Measurements from ENCODE around the gene STAT6.

Gene STAT6, protein sequence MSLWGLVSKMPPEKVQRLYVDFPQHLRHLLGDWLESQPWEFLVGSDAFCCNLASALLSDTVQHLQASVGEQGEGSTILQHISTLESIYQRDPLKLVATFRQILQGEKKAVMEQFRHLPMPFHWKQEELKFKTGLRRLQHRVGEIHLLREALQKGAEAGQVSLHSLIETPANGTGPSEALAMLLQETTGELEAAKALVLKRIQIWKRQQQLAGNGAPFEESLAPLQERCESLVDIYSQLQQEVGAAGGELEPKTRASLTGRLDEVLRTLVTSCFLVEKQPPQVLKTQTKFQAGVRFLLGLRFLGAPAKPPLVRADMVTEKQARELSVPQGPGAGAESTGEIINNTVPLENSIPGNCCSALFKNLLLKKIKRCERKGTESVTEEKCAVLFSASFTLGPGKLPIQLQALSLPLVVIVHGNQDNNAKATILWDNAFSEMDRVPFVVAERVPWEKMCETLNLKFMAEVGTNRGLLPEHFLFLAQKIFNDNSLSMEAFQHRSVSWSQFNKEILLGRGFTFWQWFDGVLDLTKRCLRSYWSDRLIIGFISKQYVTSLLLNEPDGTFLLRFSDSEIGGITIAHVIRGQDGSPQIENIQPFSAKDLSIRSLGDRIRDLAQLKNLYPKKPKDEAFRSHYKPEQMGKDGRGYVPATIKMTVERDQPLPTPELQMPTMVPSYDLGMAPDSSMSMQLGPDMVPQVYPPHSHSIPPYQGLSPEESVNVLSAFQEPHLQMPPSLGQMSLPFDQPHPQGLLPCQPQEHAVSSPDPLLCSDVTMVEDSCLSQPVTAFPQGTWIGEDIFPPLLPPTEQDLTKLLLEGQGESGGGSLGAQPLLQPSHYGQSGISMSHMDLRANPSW

DNA sequence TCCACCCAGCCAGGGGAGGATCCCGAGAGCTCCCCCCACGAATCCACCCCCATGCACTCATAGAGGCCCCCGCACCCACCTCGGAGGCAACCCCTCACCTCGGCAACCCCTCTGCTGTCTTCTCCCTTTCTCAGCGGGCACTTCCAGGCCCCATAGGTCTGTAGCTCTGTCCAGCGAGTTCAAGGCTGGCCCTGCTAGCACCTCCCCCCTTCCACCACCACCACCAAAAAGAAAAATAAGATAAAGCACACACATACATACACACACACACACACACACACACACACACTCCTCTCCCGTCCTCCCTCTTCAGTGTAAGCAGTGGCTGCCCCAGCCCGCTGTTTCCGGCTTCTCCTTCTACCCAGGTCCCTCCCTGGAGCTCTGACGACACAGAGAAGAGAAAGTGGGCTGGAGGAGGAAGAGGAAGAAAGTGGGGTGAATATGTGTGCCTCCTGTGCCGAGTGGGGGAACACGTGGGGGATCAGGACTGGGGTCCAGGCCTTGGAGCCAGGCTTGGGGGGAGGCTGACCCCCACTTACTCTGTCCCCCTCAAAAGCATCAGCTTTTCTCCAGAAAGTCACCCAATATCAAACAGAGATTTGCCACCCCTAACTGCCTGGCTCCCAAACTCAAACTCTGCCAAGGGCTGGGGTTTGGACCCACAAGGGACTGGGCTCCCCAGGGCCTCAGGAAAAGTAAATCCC, at the start of gene STAT6:
Gene STAT6 (minus strand): TSS at position 332 of the 704 bp plus-strand sequence. CDS start 3,084 bp downstream, outside the sequence.
- peak; percentile 82 for DNase-seq

DNA sequence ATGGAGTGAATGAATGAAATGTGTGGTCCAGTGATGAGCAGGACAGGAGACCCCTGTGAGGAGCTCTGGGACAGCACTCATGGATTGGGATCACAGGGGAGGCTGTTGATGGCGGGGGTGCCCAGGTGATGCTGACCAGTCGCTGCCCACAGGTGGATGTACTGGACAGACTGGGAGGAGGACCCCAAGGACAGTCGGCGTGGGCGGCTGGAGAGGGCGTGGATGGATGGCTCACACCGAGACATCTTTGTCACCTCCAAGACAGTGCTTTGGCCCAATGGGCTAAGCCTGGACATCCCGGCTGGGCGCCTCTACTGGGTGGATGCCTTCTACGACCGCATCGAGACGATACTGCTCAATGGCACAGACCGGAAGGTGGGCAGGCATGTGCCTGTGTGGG, 49.6 kb upstream of the STAT6 start:
- no peak for DNase-seq

DNA sequence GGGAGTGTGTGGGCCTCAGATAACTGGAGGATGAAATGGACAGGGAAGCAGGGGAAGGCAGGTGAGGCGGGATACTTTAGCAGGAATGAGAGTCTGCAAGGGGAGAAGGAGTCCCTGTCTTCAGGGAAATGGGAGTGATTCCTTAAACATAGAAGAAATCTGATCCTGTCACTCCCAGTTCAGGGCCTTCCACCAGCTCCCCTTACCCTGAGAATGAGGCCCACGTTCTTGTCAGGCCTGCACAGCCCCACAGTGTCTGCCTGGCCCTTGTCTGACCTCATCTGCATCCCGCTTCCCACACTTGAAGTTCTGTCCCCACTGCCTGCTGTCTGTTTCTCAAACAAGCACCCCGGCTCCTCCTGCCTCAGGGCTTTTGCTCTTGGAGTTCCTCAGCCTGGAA, 48.9 kb upstream of the STAT6 start:
- no peak for DNase-seq

DNA sequence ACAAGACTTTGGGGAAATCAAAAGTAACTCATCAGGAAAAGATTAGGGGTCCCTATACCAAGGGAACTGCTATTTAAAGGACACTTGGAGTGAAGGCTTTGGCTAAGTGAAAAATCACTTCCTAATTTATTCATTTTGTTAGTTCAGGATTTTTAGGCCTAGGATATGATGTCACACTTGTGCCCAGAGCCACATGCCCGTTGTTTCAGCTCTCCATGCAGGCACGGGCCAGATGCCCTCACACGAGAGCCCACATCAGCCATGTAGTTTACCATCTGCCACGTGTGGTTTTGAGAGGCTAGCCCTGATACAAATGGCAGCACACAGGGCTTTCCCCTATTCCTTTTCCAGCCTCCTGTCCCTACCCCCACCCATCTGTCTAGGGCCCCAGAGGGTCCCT, 48.1 kb upstream of the STAT6 start:
- DNase-seq = no peak

DNA sequence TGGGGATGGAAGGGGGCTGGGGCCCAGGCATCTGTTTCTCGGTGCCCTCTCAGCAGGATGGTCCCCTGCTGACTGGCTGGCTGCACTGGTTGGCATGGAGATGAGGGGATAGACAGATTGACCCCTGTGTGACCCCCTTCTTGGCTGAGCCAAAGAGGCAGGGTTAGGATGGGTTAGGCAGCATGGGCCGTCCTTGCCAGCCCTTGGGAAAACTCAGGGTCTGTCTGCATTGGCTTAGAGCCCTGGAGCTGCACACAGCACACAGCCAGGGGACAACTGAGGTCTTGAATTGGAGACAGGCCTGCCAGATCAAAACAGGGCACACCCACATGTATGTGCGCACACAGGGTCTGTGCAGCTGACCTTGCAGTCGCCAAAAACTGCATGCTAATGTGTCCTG, 47.5 kb upstream of the STAT6 start:
- no peak for DNase-seq

DNA sequence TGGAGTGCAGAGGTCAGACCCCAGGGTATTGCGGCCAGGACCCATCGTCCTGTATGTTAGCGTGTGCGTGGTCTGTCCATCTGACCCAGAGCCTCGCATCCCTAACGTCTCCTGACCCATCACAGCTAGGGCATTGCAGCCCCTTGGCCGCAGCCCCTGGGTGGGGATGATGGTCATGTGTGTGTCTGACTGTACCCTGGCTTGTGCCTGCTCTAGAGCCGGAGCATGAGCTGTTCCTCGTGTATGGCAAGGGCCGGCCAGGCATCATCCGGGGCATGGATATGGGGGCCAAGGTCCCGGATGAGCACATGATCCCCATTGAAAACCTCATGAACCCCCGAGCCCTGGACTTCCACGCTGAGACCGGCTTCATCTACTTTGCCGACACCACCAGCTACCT, 47.0 kb upstream of the STAT6 start:
- DNase-seq = no peak

DNA sequence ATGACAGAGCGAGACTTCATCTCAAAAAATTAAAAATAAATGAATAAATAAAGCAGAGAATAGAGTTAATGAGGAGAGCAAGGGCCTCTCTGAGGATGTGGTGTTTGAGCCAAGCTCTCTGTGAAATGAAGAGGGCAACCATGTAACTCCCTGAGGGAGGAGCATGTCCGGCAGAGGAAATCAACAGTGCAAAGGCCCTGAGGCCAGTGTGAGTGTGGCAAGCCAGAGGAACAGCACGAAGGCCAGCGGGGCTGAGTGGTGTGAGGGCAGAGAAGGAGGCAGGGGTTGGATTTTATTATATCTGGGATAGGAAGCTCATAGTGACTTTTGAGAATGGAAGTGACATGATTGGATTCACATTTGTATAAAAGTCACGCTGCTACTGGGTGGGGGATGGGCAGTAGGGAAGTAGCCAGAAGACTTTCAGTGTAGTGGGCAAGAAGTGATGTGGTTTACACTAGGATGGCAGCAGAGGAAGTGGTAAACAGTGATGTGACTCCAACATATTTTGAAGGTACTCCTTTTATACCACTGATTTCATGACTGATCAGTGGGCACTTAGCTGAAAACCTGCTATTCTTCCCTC, 46.5 kb upstream of the STAT6 start:
- no peak for DNase-seq

DNA sequence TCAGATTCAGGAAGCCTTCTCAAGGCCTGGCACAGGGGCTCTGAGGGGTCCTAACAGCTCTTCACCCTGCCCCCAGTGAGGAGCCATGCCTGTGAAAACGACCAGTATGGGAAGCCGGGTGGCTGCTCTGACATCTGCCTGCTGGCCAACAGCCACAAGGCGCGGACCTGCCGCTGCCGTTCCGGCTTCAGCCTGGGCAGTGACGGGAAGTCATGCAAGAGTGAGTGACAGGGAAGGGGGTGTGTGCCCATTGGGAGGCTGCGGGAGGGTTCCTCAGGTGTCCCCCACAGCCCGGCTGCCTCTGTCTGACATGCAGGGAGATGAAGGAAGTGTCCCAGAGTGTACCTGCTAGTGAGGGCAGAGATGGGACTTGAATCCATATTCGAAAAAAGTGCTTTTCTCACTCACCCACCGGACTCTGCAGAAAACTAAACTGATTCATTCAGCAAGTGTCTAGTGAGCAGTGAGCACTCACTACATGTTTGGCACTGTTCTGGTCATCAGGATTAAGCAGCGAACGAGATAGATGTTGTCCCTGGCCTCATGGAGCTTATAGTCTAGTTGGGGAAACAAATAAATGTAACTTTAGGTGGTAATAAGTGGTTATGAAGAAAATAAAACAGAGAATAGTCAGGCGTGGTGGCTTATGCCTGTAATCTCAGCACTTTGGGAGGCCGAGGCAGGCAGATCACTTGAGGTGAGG, 45.7 kb upstream of the STAT6 start:
- no peak for DNase-seq

DNA sequence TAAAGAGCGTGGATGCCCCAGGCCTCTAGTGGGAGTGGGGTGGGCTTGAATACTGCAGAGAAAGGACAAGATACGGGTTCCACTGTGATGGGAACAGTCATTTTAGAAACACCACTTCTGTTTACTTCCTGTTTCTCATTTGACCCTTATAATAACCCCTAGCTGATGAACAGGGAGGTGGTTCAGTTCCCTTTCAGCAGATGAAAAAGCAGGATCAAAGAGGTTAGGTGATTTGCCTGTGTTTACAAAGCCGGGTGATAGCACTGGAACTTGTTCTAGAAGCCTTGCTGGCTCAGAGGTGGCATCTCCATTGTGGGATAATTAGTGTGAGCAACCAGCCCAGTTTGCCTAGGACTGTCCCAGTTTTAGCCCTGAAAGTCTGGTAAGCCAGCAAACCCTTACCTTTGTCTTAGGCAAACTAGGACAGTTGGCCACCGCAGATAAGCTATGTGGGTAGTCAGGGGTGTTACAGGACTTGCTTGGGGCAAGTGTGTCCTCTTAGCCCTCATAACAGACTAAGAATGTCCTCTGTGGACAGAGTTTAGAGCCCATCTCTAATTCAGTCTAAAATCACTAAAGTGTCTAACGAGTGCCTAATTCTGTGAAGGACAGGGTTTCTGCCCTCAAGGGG, 43.8 kb upstream of the STAT6 start:
- no peak for DNase-seq

DNA sequence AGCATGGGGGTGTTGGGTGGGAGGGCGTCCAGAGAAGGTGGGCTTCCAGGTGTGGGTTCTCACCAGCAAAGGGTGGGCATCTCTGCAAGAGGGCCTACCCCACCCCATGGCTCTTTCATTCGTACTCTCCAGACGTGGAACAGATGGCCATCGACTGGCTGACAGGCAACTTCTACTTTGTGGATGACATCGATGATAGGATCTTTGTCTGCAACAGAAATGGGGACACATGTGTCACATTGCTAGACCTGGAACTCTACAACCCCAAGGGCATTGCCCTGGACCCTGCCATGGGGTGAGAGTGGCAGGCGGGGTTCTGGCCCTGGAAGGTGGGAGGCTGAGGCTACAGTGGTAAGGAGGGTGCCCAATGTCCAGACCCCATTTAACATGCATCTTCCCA, 42.9 kb upstream of the STAT6 start:
- no peak for DNase-seq

DNA sequence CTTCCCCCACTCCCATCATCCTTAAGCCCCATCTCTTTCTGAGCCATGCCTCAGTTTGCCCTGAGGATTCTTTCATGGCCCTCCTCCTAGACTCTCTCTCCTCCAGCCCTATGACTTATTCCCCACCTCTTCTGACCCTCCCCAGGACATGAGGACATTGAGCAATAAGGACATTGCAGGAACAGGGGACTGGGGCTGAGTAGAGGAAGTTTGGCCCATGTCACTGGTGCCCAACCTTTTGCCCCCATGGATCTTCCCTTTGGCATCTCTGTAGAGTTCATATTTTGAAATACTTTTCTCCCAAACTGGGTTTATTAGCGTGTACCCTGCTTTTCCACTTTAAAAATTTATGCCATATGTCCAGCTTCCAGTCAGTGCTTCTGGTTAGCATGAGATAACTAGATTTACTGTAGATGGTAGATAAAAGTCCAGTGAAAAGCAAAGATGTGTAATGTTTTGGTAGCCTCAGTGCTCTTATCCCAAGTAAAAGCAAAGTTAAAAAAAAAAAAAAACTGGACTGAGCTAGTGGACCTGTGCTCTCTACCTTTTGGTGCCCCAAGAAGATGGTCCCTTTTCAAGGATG, 42.3 kb upstream of the STAT6 start:
- DNase-seq = no peak

DNA sequence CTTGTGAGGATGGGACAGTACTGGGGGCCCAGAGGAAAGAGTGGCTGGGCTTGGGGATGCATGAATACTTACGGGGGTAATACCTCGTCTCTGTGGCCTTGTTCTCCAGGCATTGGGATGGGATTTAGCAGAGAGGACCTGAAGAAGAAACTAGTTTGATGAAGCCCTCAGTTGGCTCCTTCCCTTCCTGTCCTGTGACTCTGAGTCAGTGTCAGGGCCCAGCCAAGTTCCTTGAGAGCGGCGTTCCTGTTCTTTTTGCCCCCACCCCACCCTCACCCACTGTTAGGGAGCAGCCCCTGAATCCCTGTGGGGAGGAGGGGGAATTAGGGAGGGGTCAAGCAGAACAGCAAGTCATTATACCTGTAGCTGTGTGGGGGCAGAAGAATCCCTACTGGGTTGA, 41.5 kb upstream of the STAT6 start:
- peak; percentile 72 for DNase-seq

DNA sequence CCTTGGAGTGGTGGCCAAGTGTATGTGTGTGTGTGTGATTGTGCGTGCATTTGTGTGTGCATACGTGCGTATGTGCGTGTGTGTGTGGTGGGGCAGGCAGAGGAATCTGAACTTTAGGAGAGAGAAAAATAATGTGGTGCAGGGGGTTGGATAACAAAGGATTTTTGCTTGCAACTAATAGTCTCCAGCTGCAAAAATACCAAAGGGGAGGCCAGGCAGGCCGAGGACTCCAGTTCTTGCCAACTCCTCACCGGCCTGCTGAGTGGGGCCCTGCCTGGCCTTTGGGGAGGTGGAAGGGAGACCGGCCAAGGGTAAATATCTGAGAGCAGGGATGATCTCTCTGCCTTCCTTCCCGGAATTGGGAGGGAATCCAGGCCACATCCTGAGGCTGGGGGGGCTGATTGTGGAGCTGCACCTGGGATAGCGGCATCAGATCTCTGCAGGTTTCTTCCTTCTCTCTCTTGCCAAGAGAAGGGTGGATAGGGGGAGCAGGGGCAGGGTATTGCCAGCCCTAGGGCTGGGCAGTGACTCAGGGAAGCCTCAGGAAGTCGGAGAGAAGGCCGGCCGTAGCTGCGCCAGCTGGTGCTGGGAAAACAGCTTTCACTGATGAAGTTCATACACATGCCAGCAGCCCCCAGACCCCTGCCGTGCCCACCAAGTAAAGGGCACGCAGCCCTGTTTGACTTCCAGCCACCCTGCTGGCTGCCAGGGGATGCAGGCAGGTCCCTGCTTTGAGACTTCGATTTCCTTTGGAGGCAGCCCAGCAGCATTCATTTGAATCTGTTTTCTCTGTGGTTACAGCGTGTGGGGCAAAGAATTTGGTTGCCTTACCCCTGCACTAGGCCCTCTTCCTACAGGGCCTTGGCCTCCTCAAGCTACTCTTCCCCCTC, 40.8 kb upstream of the STAT6 start:
- peak; percentile 78 for DNase-seq

DNA sequence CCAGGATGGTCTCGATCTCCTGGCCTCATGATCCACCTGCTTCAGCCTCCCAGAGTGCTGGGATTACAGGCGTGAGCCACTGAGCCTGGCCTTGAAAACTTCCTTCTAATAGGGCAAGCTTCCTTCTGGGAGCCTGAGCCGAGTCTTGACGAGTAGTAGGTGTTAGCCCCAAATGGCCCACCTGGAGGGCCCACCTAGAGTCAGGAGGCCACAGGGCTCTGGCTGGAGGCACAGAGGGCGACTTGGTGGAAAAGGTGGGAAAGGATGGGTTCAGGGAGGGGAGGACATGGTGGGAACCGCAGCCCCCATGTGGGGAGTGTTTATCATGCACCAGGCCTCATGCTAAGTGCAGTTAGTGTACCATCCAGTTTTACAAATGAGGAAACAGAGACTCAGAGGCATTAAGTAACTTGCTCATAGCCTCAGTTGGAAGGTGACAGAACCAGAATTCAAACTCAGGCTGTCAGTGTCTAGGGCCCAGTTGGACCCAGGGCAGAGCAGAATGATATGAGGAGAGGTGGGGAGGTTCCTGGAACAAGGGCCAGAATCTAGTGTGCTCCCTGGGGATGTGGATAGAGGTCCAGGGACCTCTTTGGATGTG, 39.3 kb upstream of the STAT6 start:
- DNase-seq = no peak

DNA sequence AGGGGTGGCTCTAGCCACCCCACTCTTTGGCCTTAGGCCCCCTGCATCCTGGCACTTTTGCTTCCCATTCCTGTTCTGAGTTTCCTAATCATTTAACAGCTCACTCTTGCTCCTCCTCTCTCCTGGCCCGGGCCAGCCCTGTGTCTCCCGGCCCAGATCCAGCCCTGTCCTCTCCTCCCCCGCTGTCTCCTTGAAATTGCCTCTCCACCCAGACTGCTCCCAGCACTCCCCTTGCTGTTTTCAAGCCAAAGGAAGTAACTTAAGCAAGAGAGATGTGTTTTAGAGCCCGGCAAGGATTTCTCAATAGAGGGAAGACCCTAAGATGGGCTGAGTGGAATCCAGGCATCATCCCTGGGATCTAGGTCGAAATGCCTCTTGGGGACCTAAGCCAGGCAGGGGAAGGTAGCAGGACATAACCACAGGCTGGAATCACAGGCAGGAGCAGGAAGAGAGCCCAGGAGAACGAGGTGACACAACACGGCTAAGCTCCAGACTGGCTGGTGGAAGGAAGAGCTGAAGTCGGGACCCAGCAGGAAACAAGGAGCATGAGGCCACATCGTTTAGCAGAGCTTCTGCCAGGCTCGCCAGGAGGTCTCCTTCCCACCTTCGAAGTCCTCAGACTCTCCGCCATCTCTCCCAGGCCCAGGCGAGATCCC, 38.2 kb upstream of the STAT6 start:
- DNase-seq = peak; percentile 71

DNA sequence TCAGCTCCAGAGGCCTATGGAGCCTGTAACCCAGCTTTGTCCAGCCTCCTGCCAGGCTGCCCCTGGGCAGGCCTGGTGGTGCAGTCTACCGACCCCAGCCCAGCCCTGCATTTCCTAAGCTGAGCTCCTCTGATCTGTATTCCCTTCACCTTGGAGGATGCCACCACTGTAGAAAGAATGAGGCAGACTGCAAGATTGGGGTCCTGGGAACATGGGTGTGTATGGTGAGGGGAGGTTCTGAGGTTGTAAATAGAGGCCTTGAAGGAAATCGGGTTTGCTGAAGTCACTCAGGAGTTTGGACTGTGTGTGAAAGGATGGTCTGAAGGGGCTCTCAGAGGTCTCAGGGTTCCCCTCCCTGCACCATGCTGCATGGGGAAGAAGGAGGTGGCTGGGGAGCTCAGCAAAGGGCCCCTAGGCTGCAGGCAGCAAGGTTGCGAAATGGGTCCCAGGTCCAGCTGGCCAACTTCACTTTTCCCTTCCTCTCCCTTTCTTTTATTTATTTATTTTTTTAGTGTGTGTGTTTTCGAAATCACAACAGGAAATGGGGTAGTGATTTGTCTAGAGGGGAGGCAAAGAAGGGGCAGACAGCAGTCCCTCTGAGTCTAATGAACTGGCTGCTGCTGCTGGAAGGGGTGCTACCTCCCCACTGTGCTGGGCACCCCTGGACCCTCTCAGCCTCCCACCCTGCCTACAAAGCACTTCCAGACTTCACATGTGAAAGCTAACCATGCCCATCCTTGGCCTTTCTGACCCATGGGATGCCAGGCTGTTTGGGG, 37.5 kb upstream of the STAT6 start:
- DNase-seq = peak; percentile 92

DNA sequence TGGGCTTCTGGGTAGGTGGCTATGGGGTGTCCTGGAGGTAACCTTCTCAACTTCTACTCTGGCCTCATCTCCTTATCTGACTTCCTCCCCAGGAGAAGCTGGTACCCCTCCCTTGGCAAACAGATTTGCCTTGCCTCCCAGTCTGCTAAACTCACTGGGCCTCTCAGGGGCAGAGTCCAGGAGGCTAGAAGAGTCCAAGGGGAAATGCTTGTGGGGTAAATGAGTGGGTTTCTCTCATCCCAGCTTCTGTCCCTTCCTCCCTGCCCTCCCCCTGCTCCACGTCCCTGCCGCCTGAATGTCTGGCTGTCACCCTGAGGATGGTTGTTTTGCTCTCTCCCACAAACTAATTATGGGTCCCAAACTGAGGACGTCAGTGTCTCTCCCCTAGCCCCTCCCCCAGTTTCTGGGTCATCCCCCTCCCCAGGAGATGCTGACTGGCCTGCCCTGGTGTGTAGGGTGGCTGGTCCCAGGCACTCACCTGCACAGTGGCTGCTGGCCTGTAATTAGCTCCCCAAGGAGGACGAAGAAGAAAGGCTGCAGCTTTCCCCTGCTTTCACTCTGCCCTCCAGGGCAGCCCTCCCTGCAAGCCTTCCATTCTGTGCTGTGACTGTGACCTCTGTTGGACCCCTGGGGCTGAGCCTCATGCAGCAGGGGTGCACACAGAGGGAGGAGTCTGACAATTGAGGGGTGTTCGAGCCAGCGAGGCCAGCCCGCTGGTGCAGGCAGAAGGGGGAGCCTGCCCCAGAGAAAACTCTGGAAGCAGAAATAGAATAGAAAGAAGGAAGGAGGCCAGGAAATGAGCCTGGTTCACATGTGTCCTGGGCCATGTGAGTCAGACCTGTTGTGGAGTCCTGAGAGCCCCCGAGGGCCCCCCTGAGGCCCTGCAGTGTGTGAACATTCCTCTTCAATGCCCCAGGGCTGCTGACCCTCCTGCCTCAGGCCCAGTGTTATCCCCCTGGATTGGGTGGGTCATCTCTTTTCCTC, 36.1 kb upstream of the STAT6 start, which contains the start of gene LRP1-AS:
Gene LRP1-AS (minus strand): TSS at position 659 of the 984 bp plus-strand sequence.
- peak; percentile 70 for DNase-seq
